ENCODE results near the gene CDH8.
"Not testable (repeated sequence)": the region's sequence is repeated elsewhere in the genome, so short reads cannot be mapped to it uniquely, and the experiment has no call there.

Gene CDH8

GRCh38 chr16:61858988-61859387, 177.2 kb downstream of the CDH8 start:
- DNase-seq (ENCODE audit: low spot score) = no peak

GRCh38 chr16:61842666-61843065, 193.6 kb downstream of the CDH8 start:
- DNase-seq (ENCODE audit: low spot score) = no peak

GRCh38 chr16:61836804-61837393, 199.3 kb downstream of the CDH8 start:
- no peak for DNase-seq (ENCODE audit: low spot score)

GRCh38 chr16:61834082-61834481, 202.2 kb downstream of the CDH8 start:
- no peak for DNase-seq (ENCODE audit: low spot score)

- no peak for DNase-seq (ENCODE audit: low spot score)
These were observed 204.8 kb downstream of the CDH8 start for GRCh38 chr16:61831351-61831917.

DNA sequence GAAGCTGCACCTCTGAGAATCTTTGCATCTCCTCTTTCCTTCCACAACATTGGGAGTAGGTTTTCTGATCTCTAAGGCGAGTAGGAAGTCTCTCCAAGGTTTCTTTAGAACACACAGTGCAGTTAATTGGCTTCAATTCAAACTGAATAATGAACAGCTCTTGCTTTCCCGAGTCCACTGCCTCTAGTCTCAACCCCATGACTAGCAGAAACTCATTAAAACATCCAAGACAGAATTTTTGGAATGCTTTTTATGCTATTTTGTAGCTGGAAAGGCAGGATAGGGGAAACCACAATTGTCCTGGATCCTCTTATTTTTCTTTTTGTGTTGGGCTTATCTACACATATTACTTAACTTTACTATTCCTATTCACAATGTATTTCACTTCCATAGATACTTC, 206.6 kb downstream of the CDH8 start:
- no peak for DNase-seq (ENCODE audit: low spot score)

DNA sequence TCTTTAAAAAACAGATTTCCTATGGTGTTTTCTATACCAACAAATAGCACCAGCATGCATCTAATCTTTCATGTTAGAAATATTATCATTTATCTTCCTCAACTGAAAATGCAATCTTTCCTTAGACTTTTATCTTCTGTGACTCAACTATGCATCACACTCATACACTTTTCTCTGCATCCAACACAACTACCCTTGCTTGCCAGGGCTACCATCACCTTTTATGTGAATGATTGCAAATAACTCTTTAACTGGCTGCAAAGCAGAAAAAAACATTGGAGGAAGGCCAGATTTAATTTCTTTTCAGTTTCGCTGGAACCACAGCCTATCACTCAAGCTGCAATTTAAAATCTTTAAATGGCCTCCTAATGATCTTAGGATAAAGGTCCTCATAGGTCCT, 212.9 kb downstream of the CDH8 start:
- DNase-seq (ENCODE audit: low spot score) = no peak

- DNase-seq (ENCODE audit: low spot score) = no peak
These were observed 215.4 kb downstream of the CDH8 start for GRCh38 chr16:61820820-61821219.

DNA sequence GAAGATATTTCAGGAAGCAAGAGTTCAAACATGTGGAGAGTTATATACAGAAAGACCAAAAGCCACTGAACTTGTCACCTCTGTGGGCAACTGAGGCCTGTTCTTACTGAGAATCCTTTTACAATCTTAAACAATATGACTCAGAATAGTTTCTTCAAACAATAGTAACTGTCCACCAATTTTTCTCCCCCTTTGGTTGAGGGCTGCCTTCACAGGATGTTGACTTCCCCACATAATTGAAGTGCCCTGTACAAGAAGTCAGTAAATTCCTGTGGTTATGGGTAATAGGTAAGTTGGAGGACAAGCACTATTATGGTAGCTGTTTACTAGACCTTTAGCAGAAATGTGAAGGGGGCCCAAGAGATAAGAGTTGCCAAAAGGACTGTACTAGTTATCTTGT, 215.8 kb downstream of the CDH8 start:
- no peak for DNase-seq (ENCODE audit: low spot score)

- no peak for DNase-seq (ENCODE audit: low spot score)
These were observed 217.4 kb downstream of the CDH8 start for GRCh38 chr16:61818850-61819249.

DNA sequence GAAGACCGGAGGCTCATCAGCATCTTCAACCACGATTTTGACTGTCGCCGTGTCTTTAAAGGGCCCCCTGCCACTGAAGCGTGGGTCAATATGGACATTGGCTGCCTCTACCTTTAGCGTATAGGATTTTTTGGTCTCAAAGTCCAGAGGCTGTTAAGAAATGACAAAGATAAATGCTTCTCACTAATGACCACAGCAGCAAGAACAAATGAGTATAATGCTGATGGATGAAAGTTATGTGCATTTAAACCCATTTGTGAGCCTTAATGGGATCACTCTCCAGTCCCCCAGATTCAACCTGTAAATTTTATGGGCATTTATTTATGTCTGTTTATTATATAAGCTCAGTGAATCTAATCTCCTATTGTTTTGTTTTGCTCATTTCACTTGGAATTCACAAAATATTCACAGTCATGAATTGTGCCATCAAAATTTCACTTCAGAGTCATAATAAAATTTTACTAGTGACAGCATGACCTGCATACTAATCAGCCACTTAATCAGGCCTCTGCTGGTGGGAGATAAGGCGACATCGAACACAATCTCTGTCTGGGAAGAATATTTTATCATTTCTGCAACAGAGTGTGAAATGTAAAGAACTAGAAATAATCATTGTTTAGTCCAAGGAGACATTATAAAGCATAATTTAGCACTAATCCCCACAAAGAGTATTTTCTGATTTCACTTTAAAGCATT, 218.5 kb downstream of the CDH8 start:
- DNase-seq (ENCODE audit: low spot score) = no peak

GRCh38 chr16:61814726-61815347, 221.4 kb downstream of the CDH8 start:
- no peak for DNase-seq (ENCODE audit: low spot score)

DNA sequence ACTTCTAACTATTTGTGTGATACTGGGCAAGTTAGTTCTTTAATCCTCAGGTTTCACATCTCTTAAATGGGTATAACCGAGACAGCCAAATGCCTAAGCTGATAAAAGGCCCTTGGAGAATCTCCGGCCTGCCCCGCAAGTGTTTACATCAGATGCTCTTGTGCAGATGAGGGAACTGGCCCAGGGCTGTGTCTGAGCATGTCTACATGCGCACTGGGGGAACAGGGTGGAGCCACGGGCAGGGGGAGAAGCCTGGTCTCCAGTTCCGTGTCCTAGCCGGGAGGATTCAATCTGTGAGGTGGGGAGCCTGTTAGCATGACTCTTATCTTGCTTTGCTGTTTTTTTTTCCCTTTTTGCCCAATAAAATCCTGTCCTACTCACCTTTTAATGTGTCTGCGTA, 222.9 kb downstream of the CDH8 start:
- no peak for DNase-seq (ENCODE audit: low spot score)

DNA sequence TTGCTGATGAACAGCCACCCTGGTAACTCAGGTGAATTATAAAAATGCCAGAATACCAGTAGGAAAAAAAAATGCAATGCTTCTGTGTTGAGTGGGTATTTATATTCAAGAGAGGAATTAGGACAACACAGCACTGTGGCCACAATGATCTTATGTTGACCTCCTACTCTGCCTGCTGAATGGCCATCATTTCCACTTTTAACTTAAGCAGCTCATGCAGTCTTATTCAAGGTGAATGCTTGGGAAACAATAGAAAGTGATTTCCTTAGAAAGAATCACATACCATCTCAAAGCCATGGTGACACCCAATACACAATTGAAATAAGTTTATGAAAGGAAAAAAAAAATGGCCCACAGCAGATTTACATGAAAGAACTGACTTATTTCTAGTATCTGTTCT, 224.0 kb downstream of the CDH8 start:
- no peak for DNase-seq (ENCODE audit: low spot score)

DNA sequence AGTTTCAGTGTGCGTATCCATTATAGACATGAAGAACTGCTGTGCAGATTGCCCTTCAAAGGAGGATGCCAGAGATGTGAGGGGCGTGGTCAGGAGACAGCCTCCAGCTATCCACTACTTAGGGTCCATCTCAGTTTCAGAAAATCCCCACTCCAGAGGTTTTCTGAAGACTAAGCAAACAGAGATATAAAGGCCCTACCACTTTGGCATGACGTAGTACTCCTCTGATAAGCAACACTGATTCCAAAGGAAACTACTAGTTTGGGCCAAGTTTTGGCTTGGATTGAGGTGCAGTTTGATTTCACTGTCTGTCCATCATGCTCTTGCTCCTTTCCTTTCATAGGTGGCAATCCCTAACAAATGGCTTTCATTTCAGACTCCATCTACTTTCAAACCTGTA, 228.7 kb downstream of the CDH8 start:
- DNase-seq (ENCODE audit: low spot score) = no peak

DNA sequence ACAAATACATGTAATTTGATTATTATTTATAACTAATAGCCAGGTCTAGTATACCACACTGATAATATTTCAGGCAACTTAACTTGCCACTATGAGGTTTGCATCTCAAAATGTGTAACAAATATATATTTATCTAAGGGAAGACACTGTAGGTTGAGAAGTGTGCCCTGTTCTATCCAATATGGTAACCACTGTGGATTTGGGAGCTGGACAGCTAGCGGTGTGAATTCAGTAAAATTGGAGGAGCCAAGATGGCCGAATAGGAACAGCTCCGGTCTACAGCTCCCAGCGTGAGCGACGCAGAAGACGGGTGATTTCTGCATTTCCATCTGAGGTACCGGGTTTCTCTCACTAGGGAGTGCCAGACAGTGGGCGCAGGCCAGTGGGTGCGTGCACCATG, 235.0 kb downstream of the CDH8 start:
- not testable (repeated sequence) for DNase-seq (ENCODE audit: low spot score)

DNA sequence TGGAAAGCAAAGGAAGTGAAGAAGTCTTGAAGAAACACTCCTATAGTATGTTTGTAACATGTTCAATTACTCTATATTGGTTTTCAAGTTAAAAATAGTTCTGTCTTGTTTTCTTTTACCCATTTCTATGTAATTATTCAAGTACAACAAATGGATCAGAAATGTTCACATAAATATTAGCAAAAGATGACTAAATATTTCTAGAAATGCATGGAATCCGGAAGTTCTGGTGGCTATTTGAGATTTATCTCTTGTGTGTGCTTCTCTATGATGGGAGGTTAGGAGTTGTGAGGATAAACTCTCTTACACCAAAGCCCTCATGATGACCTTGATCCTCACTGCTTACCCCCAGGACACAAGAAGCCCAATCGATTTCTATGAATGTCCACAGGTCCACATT, 237.5 kb downstream of the CDH8 start:
- DNase-seq (ENCODE audit: low spot score) = no peak

DNA sequence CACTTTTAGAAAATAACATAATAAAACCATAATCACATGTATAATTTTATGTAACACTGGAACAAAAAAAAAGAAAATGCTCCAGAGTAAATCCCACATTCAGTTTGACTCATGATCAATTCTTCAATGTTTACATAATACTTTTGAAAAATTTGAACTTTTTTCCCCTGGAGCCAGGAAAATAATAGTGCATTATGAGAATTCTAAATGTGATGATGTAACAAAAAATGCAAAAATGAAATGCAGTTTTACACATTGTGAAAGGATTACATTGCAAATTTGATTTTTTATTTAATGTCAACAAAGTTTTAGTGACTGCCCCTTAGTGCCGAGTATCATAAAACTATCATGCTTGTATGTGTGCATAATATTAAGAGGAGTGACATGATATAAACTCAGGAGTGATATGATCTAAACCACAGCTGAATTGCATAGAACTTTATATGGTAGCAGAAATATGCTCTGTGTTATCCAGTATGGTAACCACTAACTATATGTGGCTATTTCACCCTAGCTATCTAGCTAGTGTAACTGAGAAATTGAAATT, 238.2 kb downstream of the CDH8 start:
- no peak for DNase-seq (ENCODE audit: low spot score)

DNA sequence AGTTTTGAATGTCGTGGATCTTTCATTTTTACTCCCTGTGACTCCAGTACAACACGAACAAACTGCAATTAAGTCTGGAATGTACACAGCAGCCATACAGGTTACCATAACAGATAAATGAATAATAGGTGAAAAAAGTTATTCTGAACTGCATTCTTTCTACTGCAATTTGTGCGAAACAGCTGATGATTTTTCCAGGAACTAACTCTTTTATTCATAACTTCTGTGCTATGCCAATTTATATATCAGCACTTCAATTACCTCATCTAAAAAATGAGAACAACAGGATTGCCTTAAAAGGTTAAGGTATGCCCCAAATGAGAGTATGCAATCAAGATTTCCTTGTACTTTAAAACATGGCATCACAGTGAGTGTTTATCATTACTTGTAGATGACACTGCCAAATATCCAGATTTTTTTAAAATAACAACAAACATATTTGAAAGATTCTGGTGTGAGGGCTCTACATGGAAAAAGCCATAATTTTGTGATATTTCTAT, 238.9 kb downstream of the CDH8 start:
- no peak for DNase-seq (ENCODE audit: low spot score)

DNA sequence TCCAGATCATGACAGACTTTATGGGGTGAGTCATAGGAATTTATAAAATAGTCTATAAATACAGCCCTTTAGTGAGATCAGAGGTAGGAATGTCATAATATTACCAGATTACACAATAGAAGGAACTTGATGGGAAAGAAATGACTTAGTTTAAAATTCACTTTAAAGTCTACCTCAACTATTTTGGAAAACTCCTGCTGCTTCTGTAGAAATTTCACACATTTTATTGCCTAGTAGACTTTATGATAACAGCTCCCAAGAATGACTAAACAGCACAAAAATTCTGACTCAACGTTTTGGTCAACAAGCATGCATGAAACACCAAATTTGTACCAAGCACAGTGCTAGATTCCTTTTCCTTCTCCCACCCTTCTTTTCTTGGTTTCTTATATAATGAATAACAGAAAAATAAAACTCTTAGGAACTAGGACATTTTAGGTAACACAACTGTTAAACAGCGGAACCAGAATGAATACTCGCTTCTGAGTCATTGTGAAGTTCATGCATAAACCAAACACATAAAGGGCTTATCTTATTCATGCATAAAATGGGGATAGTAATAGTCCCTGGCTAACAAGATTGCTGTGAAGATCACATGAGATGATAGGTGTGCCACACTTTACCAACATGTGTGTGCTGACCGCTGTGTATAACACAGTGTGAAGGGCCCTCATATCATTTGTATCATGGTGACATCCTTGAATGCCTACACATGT, 243.9 kb downstream of the CDH8 start:
- no peak for DNase-seq (ENCODE audit: low spot score)

DNA sequence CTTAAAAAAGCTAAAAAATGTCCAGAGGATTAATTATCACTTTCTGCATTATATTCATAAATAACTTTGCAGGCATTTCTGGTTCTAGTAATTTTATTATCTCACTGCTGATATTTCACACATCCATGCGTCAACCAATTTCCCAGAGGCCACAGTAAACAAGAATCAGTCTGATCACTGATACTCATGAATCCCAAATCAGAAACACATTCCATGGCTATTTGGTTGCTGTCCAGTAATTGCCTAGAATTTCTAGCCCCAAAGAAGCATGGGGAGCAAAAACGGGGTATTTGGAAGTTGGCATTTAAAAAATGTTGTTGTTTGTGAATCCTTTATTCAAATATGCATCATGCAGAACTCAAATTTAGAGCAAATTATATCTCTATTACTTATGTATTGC, 244.8 kb downstream of the CDH8 start:
- no peak for DNase-seq (ENCODE audit: low spot score)

- DNase-seq (ENCODE audit: low spot score) = not testable (repeated sequence)
These were observed 254.4 kb downstream of the CDH8 start for GRCh38 chr16:61781855-61782254.
